Loucy (cell line): ENCODE measurements around the gene PPIL1.

Experiments
- CTCF ChIP-seq: fragments of 200-600 bp; sonication (generic); conservative IDR thresholded peaks from 2 replicates; pipeline ENCODE4 v1.5.1; 2014; ENCODE audit warnings: mild to moderate bottlenecking, antibody characterized with exemption, low read length
- EZH2phosphoT487 ChIP-seq: fragments of 200-600 bp; IDR thresholded peaks from 2 replicates; pipeline ENCODE4 v1.6.1; 2018; ENCODE audit warnings: antibody characterized with exemption, mild to moderate bottlenecking, moderate library complexity, borderline replicate concordance

GRCh38 chr6:36818756-36819155, 55.8 kb downstream of the PPIL1 start:
- TF ChIP-seq CTCF, result no peak
- TF ChIP-seq EZH2phosphoT487, result no peak
